NT2/D1 (cell line): Measurements from ENCODE around the gene CACNG1.

Experiments used
- SUZ12 ChIP-seq: IDR thresholded peaks from 2 replicates; pipeline ENCODE4 v1.6.1; 2011; ENCODE audit not compliant: insufficient read length, insufficient read depth; ENCODE audit errors: extremely low read depth
- YY1 ChIP-seq: IDR thresholded peaks from 2 replicates; pipeline ENCODE4 v1.6.1; 2011; ENCODE audit not compliant: insufficient read length, insufficient read depth
- ZNF274 ChIP-seq: IDR thresholded peaks from 2 replicates; pipeline ENCODE4 v1.6.1; 2011; ENCODE audit warnings: mild to moderate bottlenecking, low read depth, low read length

- no peak for TF ChIP-seq YY1
- no peak for TF ChIP-seq SUZ12
- no peak for TF ChIP-seq ZNF274
Observed at GRCh38 chr17:67030641-67031040, 13.7 kb upstream of the CACNG1 start.
